ENCODE data around the gene CTSW.
A peak's percentile ranks its signal among the peaks of the same experiment; 100 is the strongest.
"Not testable (repeated sequence)": the region's sequence is repeated elsewhere in the genome, so short reads cannot be mapped to it uniquely, and the experiment has no call there.

The CTSW gene

GRCh38 chr11:65879617-65880016 lies at the start of gene CTSW:
TSS of gene CTSW (plus strand) at chr11:65879837. CDS start at chr11:65879855, 18 bp downstream.
- peak in 1 of 4 experiments; percentile 24 for DNase-seq

- not testable (repeated sequence) for DNase-seq
Measured at GRCh38 chr11:65832231-65832630, 47.4 kb upstream of the CTSW start.

DNA sequence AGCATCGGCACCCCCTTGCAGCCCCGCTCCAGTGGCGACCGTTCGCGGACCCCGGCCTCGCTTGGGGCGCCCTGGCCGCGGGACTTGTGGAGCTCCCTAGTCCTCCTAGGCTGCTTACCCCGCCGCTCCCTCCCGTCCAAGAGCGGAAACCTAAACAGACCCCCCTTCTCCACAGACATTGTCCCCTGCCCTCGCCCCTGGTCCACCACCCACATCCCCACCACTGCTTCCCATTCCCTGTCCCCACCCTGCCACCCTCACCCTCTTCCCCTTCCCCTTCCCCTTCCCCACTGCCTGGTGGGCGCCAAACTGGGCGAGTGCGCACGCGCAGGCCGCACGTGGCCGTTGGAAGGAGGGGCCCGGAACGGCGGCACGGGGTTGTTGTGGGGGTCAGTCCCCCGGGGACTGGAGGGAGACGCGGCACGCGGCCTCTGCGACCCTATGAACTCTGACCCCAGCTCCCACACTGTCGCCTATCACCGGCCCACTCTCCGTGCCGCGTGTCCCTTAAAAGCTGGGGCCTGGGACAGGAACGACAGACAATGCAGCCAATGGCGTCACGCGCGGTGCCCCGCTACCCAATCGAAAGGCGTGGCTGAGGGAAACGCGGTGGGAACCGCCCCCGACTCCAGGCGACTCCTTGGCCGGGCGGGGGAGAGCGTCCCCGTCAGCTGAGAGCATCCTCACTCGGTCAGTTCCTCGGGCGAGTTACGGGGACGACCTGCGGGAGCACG lies 46.2 kb upstream of the CTSW start, which contains the start of gene SNX32:
Gene SNX32 (plus strand): TSS at position 667 of the 734 bp plus-strand sequence. CDS start 103 bp downstream, outside the sequence.
- peak; percentile 79 to 92 (median 86) for DNase-seq

DNA sequence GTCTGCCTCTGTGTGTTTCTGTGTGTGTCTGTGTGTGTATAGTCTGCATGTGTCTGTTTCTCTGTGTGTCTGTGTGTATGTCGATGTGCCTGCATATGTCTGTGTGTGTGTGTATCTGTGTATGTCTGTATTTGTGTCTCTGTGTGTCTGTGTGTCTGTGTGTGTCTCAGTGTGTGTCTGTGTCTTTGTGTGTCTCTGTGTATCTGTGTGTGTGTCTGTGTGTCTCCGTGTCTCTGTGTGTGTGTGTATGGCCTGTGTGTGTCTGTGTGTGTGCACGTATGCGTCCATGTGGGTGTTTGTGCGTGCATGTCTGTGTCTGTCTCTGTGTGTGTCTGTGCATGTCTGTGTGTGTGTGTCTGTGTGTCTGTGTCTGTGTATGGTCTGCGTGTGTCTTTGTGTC lies 45.4 kb upstream of the CTSW start:
- DNase-seq, result no peak

- DNase-seq, result no peak
Measured at GRCh38 chr11:65842144-65842543, 37.5 kb upstream of the CTSW start.

- DNase-seq, result no peak
Measured at GRCh38 chr11:65843811-65844210, 35.8 kb upstream of the CTSW start.

- DNase-seq, result no peak
Measured at GRCh38 chr11:65844231-65844872, 35.3 kb upstream of the CTSW start.

- no peak for DNase-seq
Measured at GRCh38 chr11:65847746-65848145, 31.9 kb upstream of the CTSW start.

DNA sequence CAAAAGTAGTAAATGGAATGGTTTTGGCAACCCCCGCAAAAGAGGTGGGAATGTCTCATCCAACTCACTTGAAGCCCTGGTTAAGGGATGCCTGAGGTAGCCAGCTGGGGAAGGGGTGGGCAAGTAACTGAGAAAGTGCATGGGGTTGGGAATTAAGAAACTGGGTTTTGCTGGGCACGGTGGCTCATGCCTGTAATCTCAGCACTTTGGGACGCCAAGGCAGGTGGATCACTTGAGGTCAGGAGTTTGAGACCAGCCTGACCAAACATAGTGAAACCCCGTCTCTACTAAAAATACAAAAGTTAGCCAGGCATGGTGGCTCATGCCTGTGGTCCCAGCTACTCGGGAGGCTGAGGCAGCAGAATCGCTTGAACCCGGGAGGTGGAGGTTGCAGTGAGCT lies 30.9 kb upstream of the CTSW start:
- DNase-seq, result not testable (repeated sequence)

DNA sequence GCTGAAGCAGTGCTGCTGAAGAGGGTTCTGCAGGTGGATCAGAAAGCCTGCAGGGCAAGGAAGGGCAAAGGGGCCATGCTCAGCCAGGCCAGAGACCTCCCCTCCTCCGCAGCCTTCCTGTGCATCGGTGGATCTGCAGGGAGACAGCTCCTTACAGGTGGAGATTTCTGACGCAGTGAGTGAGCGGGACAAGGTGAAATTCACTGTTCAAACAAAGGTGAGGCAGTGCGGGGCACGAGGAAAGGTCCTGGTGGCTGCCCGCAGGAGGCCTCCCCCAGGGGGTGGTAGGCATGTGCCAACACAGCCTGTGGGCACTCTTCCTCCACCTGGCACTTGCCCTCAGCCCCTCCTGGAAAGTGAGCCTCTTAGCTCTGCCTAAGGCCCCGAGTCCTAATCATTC lies 30.3 kb upstream of the CTSW start:
- DNase-seq, result no peak

DNA sequence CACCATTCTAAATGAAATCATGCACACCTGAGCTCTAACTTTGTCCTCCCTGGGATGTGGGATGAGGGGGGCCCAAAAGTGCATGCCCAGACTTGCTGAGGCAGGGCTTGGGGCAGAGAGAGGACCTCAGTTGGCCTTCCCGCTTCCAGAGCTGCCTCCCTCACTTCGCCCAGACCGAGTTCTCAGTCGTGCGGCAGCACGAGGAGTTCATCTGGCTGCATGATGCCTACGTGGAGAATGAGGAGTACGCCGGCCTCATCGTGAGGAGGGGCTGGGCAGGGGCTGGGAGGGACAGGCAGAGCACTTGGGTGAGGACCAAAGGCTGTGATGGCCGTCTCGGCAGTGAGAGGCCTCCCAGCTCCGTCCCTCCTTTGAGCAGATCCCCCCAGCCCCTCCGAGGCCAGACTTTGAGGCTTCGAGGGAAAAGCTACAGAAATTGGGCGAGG lies 29.8 kb upstream of the CTSW start:
- DNase-seq, result no peak

GRCh38 chr11:65850217-65851082 lies 29.2 kb upstream of the CTSW start:
- DNase-seq, result no peak

- DNase-seq, result no peak
Measured at GRCh38 chr11:65851083-65851579, 28.5 kb upstream of the CTSW start.

DNA sequence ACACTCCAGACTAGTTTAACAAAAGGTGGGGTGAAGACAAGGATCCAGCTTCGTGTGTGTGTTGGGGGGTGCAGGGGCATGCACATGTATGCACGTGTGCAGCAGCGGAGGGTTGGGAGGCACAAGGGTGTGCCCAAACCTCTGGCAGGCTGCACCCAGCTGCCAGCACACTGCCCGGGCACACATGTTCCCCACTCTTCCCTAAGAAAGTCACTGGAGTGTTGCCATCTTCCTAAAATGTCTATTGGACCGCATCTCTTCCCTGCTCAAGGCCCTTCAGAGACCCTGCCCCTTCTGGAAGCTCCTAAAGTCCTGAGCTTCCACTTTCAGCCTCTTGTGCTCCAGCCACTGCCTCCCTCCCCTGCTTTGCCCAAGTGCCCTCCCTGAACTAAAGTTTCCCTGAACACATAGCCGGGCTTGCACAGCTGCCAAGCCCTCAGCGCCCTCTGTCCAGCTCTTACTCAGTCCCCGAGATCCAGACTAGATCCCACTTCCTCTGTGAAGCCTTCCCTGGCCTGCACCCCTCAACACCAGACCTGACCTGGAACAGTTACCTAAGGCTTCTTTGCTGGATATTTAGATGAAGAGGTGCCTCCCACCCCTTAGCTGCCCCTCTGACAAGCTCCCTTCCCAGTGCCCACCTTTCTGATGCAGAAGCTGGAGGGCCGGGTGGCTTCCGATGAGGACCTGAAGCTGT lies 27.7 kb upstream of the CTSW start:
- DNase-seq, result no peak

DNA sequence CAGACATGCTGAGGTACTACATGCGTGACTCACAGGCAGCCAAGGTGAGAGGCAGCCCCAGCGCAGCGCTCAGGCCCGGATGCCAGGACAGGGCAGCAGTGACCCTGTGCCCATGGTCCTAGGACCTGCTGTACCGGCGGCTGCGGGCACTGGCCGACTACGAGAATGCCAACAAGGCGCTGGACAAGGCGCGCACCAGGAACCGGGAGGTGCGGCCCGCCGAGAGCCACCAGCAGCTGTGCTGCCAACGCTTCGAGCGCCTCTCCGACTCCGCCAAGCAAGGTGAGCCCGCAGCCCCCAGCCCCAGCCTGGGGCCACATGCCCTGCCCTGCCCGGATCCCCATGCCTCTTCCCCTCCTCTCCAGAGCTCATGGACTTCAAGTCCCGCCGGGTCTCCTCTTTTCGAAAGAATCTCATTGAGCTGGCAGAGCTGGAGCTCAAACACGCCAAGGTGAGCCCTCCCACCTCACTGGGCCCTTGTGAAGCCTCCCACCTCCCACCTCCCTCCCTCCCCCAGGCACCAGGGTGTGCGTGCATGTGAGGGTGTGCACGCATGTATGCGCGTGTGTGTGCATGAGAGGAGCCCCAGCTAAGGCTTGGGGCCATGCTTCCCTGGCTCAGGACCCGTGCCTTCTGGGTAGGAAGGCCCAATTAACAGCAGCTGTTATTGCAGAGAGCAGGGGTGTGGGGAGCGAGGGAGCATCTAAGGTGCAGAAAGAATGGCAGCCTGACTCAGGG lies 27.0 kb upstream of the CTSW start:
- DNase-seq, result no peak

DNA sequence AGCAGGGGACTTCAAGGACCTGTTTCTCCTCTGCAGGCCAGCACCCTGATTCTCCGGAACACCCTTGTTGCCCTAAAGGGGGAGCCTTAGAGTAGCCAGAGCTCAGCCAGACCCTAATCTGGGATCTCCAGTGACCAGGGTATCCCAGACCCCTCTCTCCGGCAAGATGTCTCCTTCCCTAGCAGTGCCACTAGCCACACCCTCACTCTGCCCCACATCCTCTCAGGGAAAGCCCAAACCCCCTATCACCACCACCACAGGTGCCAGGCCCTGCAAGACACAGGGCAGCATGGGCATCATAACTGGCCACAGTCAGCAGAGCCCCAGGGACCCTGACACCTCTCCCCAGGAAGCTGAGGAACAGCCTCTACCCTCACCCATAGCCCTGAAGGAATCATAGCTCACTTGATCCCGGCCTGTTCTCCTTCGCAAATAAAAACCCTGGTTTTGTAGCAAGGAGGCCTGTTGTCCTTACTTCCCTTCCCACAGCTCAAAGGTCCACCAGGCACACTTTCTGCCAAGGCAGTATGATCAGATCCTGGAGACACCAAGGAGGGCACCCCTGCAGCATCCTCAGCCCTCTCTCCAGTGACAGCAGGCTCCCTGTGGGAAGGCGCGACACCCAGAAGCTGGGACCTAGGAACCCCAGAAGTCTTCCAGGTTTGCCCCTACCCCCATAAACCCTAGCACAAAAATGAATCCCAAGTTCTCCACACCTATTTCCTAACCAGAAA lies 26.2 kb upstream of the CTSW start:
- no peak for DNase-seq

- DNase-seq, result no peak
Measured at GRCh38 chr11:65854161-65854592, 25.5 kb upstream of the CTSW start.

DNA sequence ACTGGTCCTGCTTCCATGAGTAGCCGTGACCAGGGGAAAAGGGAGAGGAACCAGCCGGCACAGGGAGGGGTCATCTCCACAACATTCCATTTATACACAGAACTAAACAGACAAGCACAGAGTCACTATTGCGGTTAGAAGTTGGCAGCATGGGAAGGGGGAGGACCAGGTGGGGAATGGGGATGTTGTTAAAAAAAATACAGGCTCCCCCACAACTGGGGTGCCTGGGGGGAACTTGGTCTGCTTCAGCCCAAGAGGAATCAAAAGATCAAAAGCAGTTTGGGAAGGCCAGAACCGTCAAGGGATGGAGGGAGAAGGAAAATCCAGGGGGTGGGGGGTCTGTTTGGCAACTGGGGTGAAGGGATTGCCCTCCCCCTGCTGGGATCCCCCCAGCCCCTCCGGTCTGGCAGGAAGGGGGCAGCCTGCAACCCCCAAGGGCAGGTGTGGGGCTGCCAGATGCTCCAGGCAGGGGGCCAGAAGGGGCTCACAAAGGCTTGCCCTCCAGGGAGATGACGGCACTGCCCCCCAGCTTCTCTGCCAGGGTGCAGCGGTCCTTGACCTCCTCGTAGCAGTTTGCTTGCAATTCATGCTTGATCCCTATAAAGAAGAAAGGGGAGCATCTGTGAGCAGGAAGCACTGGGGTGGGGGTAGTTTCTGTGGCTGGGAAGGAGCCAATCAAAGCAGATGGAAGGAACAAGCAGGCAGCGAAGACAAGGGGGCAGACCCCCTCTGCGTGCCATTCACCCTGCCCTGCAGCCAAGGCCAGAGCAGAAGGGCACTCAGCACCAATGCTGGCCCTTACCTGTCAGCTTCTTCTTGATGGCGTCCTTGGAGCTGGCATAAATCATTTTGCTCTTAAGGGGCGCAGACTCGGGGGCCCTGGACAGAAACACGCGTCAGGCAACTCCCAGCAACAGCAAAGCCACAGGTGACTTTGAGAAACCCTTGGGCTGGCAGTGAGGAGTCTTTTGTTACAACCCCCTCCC lies 24.5 kb upstream of the CTSW start:
- DNase-seq, result no peak

- no peak for DNase-seq
Measured at GRCh38 chr11:65855927-65856363, 23.7 kb upstream of the CTSW start.
